Astrocyte of the spinal cord (primary cell): ENCODE measurements around the gene CTTNBP2.

Source experiments
- DNase-seq: peaks from one replicate; pipeline ENCODE4 v3.0.0; 2011; ENCODE audit warnings: low read depth, low spot score
- H3K4me3 ChIP-seq: 2 replicates; pipeline ENCODE4 v1.5.1; 2011; ENCODE audit warnings: low read depth, mild to moderate bottlenecking, low read length, moderate library complexity
- in situ Hi-C: cut with HindIII; loops from 2 replicates; pipeline ENCODE4 v1.10.0; 2017; ENCODE audit warnings: low sequenced_read_pairs
- TF ChIP-seq, protein P1 (sequence below): IDR thresholded peaks from 2 replicates; pipeline ENCODE4 v1.5.1; 2012; ENCODE audit warnings: low read depth, mild to moderate bottlenecking, low read length, inconsistent platforms

The CTTNBP2 gene

DNA sequence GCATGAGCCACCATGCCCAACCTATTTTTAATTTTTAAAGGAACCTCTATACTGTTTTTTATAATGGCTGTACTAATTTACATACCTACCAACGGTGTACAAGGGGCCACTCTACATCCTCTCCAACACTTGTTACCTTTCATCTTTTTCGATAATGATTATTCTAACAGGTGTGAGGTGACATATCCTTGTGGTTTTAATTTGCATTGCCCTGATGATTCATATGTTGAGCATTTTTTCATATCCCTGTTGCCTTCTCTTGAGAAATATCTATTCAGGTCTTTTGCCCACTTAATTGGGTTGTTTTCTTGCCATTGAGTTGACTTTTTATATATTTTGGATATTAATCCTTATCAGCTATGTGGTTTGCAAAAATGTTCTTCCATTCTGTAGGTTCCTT is 167.0 kb downstream of the CTTNBP2 start:
- no peak for DNase-seq
- no peak overlapping the region for H3K4me3 ChIP-seq
- TF ChIP-seq, protein P1, sequence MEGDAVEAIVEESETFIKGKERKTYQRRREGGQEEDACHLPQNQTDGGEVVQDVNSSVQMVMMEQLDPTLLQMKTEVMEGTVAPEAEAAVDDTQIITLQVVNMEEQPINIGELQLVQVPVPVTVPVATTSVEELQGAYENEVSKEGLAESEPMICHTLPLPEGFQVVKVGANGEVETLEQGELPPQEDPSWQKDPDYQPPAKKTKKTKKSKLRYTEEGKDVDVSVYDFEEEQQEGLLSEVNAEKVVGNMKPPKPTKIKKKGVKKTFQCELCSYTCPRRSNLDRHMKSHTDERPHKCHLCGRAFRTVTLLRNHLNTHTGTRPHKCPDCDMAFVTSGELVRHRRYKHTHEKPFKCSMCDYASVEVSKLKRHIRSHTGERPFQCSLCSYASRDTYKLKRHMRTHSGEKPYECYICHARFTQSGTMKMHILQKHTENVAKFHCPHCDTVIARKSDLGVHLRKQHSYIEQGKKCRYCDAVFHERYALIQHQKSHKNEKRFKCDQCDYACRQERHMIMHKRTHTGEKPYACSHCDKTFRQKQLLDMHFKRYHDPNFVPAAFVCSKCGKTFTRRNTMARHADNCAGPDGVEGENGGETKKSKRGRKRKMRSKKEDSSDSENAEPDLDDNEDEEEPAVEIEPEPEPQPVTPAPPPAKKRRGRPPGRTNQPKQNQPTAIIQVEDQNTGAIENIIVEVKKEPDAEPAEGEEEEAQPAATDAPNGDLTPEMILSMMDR: no peak
- in situ Hi-C loops: no loop called here

DNA sequence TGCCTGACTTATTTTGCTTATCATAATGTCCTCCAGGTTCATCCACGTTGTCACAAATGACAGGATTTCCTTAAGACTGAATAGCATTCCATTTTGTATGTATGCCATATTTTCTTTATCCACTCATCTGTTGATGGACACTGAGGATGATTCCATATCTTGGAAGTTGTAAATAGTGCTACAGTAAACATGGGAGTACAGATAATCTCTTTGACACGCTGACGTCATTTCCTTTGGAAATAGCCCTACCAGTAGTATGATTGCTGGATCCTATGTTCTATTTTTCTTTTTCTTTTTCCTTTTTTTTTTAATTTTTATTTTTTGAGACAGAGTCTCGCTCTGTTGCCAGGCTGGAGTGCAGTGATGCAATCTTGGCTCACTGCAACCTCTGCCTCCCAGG is 167.6 kb downstream of the CTTNBP2 start:
- in situ Hi-C loops: no loop called here
- TF ChIP-seq, protein P1: no peak
- no peak for DNase-seq
- no peak overlapping the region for H3K4me3 ChIP-seq

DNA sequence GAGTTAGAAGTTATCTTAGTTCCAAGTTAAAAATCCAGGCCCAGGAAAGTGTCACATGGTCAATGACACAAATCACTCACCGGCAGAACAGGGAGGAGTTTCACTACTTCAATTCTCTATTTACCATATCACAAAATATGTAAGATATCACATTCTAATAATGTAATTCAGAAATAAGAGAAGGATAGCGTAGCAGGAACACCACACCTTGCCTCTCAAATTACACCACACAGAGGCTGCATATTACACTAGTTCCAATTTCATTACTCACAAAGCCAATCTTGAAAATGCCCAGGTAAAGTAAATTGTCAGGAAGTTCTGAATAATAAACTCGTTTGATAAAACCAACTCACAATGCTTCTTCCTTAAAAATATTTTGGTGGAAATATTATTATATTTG is 169.2 kb downstream of the CTTNBP2 start:
- H3K4me3 ChIP-seq: no peak overlapping the region
- TF ChIP-seq, protein P1: no peak
- in situ Hi-C loops: no loop called here
- DNase-seq: no peak

DNA sequence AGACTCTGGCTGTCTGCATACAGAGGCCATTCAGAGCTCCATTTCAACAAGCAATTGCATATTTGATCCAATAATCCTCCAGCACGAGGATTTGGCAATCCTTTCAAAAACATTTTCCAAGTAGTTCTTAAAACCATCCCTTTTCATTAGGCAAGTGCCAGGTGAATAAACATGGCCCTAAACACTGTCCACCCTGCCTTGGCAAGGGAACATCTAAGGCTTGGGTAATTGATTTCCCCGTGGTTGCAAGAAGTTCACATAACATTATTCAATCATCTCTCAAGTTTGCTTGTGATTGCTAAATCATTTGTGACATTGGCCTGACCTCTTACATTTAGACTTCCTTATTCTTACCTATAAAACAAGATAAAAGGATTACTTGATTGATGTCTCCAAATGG is 175.2 kb downstream of the CTTNBP2 start:
- H3K4me3 ChIP-seq: no peak overlapping the region
- TF ChIP-seq, protein P1: no peak
- DNase-seq: no peak
- in situ Hi-C loops: no loop called here

DNA sequence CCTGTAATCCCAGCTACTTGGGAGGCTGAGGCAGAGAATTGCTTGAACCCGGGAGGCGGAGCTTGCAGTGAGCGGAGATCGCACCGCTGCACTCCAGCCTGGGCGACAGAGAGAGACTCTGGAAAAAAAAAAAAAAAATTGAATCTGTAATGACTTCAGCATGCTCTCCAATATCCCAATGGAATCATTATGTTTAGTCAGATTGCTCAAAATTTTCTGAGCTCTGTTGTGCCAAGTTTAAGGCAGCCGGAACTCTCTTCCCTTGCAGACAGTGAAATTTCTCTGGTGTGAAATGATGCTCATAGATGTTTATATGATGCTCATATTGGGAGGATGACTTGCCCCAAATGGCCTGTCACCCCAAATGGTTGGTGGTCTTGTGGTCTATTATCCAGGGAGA is 180.9 kb downstream of the CTTNBP2 start:
- no peak for DNase-seq
- TF ChIP-seq, protein P1: no peak
- H3K4me3 ChIP-seq: no peak overlapping the region
- in situ Hi-C loops: no loop called here

DNA sequence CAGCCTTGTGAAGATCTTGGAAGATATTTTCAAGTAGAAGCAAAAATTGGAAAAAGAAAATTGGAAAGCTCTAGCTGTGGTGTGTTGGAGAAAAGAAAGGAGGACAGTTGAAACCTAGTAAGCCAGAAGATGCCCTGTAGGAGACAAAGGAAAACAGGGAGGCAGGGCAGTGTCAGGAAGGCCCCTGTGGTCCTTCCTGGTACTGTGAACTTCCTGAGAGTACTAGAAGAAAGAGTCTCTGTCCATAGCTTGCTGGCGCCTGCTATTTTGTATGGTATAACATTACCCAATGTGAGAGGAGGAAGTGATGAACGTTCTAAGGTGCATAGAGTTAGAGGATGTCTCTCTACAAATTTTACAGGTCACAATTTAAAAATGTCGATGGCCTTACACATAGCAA is 183.1 kb downstream of the CTTNBP2 start:
- TF ChIP-seq, protein P1: no peak
- no peak overlapping the region for H3K4me3 ChIP-seq
- in situ Hi-C loops: no loop called here
- no peak for DNase-seq

DNA sequence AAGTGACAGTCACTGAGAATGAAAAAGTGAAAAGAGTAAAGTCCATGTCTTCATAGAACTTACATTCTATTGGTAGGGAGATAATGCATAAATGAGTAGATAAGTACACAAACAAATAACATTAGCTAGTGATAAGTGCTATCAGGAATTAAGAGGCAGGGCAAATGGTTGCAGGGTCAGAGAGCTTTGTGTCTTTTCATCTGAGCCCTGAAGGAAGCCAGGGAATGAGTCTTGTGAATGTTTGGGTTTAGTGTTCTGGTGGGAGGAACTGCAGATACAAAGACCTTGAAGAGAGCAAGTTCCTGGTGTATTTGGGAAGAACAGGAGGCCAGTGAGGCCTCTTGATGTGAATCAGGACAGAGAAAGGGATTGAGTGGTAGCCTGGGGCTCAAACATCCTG is 183.8 kb downstream of the CTTNBP2 start:
- TF ChIP-seq, protein P1: no peak
- in situ Hi-C loops: no loop called here
- no peak overlapping the region for H3K4me3 ChIP-seq
- DNase-seq: no peak
